H4 (cell line): ENCODE data around the gene C4BPA. TPM values are rescaled to one million over a fixed set of nuclear protein-coding genes. Genes with fewer than 3 reads are reported as not detected.

Experiments used
- DNase-seq: peaks from one replicate; pipeline ENCODE4 v3.0.0-alpha.2; 2015; ENCODE audit warnings: low spot score
- total RNA-seq: library from RNA; depleted of rRNA; stranded (reverse); fragments of >200 nt; shearing (Covaris generic); gene quantifications from 2 replicates; pipeline ENCODE4 v1.2.3, GENCODE V29; 2014; rRNA removed

Gene C4BPA
- total RNA-seq, 1 experiment from 2014 or later, result 0.15 TPM

DNA sequence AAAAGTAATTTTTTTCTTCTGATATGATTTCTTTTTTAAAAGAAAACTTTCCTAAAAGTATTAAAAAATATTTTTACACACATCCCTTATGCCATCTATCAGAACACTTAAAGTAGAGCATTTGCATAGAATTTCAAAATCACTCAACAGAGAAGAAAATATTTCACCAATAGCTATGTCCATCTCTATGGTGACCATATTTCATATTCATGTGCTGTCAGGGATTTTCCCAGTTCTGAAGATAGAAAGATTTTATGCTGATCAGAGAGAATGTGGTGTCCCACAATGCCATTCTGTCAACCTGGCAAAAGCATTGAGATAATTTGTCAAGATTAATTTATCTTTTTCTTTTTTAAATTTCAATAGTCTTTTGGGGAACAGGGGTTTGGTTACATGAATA lies 87.0 kb downstream of the C4BPA start:
- DNase-seq, result no peak

GRCh38 chr1:207191776-207192175 lies 87.7 kb downstream of the C4BPA start:
- no peak for DNase-seq

DNA sequence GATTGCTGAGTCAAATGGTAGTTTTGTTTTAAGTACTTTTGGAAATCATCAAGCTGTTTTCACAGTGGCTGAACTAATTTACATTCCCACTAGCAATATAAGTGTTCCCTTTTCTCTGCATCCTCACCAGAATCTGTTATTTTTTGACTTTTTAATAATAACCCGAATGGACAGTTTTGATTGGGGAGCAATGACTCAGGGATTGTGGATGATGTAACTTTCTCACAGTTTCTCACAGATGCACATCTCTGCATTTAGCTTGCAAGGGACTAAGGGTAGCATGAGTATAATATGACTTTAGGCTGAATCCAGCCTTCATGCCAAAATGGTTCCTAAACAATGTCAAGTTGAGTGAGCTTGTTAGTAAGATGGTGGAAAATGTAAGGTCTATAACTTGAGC lies 90.2 kb downstream of the C4BPA start:
- DNase-seq, result no peak

Other genes starting within 250 kb of the C4BPA start
- gene IL20, start 238.6 kb upstream of the C4BPA start, total RNA-seq, result not detected in 2 replicates
- gene IL24, start 206.8 kb upstream of the C4BPA start, total RNA-seq, result 1.1 TPM in 1 of 2 replicates, not detected in the other
- gene FCMR, start 182.3 kb upstream of the C4BPA start, total RNA-seq, result 0.12 and 1.3 TPM in 2 replicates
- gene PIGR, start 157.8 kb upstream of the C4BPA start, total RNA-seq, result 0.02 TPM in 1 of 2 replicates, not detected in the other
- gene FCAMR, start 133.8 kb upstream of the C4BPA start, total RNA-seq, result not detected in 2 replicates
- not detected in 2 replicates for gene C1orf116, start 71.5 kb upstream of the C4BPA start, total RNA-seq
- gene YOD1, start 53.0 kb upstream of the C4BPA start, total RNA-seq, result 3.5 and 3.9 TPM in 2 replicates
- 5.6 and 6.0 TPM in 2 replicates for gene PFKFB2, start 51.0 kb upstream of the C4BPA start, total RNA-seq
- not detected in 2 replicates for gene C4BPB, start 15.4 kb upstream of the C4BPA start, total RNA-seq
- 29.0 and 43.5 TPM in 2 replicates for gene CD55, start 217.4 kb downstream of the C4BPA start, total RNA-seq